NCI-H1105 (cell line): Measurements from ENCODE around the gene FAM151A.

Experiments used
- DNase-seq: peaks from one replicate; lab custom pipeline; 2025; lab: John Stamatoyannopoulos, UW

Gene FAM151A

DNA sequence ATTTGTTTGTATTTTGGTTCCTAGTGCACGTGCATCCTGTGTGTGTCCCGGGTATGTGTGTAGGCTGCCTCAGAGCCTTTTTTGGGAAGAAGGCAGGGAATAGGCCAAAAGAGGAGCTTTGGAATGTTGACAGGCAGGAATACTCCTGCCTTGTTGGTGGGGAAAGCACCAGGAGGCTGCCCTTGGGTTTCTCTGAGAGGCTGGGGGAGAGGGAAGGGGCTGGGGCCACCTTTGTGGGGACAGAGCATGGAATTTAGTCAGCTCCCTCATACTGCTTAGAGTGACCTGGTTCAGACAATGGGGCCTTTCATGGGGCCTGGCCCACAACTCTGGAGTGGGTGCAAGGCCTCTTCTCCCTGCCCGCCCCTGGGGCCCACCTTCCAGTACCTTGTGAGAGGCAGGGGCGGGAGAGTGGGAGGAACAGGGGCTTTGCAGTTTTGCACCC lies 44.0 kb downstream of the FAM151A start:
- no peak for DNase-seq

DNA sequence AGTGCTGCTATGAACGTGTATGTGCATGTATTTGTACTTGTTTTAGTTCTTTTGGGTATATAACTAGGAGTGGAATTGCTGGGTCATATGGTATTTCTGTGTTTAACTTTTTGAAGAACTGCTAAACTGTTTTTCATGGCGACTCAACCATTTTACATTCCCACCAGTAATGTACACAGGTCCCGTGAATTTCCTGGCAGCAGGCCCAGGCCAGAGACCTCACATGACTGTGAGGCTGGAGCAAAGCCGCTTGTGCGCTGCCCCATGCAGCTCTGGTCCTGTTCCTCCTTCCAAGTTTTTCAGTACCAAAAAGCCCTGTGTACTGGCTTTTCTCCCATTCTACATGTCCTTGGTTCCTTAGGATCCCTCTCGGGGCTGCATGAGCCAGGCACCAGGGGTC lies 45.7 kb downstream of the FAM151A start:
- DNase-seq: peak; percentile 11

DNA sequence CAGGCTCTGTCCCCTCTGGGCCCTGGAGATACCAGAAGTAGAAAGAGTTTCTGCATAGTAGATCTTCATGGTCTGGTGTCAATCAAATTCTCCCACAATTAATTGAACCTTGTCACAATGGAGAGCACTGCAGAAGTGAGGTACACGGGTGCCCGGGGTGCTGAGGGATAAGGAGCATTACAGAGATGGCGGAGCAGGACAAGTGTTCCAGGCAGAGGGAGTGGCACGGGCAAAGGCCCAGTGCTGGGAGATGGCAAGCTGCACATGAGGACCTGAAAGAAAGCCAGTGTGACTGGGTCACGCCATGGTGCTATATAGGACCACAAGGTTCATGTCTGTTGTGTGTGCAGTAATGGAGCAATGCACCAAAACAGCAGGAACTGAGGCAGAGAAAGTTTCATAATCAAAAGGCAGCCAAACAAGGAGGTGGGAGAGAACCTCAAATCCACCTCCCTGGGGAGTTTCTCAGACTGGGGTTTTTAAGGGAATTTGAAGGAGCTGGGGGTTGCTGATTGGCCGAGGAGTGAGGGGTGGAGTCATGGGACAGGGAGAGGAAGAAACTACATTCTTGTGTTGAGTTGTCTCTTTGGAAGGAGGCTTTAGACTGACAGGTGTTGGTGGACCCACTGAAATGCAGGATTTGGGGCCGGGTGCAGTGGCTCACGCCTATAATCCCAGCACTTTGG lies 47.6 kb downstream of the FAM151A start:
- DNase-seq: no peak

DNA sequence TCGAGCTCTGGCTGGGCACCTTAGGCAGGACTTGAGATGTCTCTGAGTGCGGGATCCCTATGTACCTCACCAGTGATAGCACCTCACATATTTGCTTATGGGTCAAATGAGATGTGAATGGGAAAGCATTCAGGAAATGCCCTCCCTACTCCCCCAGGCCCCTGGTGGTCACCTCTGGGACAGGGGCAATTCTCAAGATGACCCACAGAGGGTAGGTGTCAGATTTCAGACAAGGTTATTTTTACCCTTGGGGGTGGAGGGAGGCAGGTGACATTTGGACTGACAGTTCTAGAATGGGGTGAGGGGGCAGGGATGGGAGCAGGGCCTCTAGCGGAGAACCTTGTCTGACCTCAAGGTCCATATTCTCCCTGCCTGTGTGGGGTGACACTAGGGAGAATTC lies 48.2 kb downstream of the FAM151A start:
- DNase-seq: no peak

DNA sequence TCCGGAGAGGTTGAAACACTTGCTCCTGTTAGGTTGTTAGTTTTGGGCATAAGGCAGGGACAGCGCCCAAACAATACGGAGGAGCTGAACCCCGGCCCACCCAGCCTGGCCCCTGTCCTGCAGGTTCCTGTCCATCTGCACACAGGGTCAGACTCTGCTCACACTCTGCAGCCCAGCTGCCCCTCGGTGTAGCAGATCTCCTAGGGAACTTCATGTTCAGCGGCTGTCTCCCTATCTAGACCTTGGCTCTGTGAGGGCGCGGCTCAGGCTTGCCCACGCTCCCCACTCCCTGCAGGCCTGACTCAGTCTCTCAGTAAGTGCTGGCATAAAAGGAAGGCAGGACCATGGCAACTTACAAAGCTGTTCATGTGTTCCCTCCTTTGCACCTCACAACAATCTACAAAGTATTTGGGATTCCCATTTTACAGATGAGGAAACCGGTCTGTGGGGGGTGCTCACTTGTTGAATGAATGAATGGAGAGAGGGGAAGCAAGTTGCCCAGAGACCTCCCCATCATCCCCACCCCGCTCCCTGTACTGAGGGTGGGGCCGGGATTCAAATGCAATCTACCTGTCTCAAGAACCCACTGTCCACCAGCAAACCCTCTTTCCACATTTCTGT lies 49.1 kb downstream of the FAM151A start:
- no peak for DNase-seq

DNA sequence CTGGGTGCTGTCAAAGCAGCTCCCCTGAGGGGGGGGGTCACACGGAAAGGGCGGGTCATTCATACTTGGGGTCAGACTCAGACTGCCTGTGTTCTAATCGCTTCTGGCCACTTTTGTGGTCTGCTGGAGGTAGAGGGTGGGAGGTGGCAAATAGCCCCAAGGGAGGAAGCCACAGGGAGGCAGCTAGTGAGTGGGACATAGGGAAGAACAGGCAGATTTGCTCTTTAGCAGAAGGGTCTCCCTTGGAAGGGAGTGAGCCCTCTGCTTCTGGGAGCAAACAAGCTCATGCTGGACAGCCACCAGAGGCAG lies 50.8 kb downstream of the FAM151A start:
- no peak for DNase-seq

DNA sequence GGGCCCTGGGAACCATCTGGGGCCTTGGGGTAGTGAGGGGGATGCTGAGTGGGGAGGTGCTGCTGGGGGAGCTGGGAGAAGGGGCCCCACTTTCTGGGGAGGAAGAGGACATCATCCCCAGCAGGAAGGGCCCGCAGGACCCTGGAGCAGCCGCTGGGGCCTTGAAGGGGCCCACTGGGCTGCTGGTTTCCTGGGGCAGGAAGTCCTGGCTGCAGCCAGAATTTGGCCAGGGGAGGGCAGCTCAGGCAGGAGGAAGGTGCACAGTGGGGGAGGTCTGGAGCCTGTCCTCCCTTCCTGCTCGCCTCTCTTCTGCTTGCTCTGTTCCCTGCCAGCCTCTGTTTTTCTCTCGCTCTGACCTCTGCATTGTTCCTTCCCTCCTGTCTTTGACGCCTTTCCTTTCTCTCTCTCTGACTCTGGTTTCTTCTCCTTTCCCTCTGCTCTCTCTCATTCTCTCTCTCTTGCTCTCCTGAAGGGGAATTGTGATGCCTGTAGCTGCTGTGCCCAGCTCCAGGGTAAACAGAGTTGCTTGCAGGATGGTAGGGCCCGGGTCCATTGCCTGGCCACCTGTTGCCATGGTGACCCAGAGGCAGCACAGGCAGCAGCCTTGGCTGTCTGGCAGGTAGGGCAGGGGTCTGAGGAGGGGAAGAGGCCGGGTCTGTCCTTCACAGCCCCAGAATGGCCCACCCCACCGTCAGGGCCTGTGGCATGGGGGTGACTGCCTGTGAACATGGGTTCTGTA lies 51.4 kb downstream of the FAM151A start:
- no peak for DNase-seq

DNA sequence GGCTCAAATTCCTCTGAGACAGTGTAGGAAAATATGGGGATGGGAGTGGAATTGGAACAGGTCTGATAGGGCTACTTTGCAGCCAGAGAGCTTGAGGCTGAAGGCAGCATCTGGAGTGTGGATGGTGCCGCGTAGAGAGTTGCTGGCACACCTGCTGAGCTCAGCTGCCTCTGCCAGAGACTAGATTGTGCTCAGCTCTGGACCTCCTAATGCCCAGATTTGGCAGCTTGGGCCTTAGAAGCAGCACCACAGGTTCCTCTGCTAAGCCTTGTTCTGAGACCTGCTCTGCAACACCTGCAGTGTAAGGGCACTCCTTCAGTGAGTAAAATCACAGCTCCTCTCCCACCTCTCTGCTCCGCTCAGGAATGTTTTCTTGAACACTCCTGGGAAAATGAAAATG lies 52.0 kb downstream of the FAM151A start:
- no peak for DNase-seq

DNA sequence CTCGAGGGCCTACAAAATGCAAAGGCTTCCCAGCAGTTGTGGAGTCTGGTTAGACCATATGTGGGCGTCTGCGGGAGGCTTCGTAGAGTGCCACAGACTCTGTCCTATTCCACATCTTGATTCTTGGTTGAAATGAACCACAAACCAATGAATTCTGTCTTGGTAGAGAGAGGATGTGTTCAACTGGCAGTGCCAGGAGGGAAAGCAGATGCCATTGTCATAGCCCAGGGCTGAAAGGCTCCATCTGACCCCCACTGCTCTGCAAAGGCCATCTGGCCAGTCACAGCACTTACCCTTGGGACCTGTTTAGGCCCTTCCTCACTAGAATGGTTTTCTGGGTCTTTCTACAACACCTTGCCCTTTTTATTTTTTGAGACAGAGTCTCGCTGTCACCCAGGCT lies 53.2 kb downstream of the FAM151A start:
- no peak for DNase-seq

DNA sequence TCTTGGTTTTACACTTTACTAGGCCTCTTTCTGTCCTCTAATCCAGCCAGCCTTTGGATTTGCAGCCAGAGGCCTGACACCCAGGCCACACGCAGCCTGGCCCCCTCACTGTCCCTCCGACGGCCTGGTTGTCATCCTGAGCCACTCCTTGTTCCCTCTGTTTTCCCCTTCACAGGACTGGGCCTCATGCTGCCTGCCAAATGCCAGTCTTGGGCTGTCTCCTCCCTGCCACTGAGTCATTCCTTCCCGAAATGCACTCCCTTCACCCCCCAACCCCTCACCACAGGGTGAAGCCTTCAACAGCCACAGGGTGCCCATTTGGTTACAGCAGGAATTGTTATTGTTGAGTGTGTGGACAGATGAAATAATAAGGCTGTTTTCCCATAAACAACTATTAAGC lies 54.0 kb downstream of the FAM151A start:
- DNase-seq: no peak

DNA sequence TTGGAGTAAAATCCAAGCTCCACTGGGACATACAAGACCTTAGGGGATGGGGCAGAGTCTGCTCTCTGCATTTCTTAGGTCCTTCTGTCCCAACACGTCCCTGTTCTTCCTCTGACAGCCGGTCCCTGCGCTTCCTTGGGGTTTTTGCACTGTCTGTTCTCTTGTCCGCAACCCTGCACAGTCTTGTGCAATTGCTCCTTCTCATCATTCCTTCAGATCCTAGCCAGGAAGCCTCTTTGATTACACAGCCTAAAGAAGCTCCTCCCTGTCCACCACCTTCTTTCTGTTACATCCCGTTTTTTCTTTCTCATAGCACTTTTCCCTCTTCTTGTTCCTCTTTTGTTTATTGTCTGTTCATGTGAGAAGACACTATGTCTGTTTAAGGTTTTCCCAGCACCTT lies 55.4 kb downstream of the FAM151A start:
- no peak for DNase-seq

DNA sequence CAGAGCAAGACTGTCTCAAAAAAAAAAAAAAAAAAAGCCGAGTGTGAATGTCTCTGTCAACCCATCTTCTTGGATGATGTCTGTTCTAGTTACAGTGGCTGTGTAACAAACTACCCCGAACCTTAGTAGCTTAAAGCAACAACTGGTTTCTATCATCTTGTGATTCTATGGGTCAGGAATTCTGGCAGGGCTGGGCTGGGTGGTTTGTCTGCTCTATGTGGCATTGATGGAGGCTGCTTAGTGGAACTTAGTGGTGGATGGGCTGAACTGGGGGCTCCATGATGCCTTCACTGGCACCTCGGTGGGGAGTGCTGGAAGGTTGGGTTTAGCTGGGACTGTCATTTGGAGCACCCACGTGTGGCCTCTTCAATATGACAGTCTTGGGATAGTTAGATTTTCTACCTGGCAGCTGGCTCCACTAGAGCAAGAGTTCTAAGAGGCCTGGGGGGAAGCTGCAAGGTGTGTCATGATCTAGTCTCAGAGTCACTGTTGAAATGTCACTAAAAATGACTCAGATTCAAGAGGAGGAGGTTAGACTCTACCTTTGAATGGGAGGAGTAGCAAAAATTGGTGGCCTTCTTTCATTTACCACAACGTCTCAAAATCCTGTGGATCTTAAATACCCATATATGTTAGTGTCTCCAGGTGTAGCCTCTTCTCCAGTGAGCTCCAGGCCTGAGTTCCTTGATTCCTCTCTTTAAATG lies 56.7 kb downstream of the FAM151A start:
- no peak for DNase-seq

DNA sequence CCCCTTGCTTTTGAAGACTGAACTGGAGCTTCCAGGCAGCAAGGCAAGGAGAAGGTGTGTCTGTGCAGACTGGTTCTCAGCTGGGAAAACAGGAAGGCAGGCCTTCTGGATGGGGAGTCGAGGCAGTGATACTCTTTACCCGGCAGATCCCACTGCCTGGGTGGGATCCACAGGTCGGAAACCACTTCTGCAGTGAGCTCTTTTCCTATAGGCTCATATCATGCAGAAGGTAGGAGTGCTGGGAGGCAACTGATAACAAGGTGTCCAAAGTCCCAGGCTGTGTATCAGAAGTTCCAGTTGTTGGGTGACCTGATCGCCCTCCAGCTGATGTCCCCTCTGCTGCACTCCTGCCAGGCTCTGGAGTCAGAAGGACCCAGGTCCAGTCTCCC lies 58.2 kb downstream of the FAM151A start:
- DNase-seq: no peak

DNA sequence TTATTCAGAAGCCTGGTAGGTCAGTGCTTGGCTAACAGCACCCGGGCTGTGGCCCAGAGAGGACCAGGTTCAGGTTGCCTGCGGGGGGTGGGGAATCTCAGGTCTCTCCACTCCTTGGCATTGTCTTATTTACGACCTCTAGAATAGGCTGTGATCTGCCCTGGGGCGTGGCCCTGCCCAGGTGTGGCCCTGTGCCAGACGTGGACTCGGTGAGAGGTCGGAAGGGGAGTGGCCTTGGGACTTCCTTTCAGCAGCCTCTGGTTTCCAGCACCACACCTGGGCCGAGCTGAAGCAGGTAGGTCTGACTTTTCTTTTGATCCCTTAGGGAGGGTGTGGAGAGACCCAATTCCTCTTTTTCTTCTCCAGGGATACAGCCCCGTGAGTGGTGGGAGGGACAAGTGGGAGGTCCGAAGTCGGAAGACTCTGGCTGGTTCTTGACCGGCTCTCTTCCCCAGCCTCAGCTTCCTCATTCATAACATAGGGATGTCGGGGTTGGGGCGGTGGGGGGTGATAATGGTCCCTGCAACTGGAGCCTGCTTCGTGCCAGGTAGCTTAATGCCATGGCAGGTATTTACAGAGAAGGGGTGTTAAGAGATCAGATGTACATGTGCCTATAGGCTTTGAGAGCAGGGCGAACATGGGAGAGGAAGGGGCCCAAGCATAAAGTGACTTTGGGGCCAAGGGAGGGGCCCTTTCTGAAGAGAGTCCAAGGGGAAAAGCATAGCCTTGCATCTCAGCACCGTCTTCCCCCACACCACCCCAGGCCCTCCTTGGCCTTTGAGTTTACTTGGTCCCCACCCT lies 58.8 kb downstream of the FAM151A start:
- DNase-seq: peak; percentile 76

DNA sequence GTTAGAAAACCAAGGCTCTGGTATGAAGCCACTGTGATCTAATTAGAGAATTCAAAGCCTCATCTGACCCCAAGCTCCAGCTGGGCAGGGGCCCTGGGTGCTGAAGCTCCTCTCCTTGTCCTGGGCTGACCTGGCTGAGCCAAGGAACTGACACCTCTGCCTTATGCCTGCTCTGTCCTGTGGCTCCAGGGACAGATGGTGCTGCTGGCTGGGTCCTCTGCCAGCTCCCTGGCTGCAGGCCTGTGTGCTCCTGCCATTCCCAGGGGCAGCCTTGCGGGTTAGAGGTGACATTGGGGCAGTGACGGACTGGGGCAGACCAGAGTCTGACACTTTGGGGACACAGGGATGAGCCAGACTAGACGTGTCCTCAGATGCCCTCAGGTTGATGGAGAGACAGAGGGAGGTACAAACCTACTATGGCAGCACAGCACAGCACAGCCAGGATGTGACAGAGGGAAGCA lies 63.5 kb downstream of the FAM151A start:
- DNase-seq: no peak
